Nephron (organoid): ENCODE results near the gene SLC8A1.

Source experiments
- H3K27ac Mint-ChIP-seq, 3 experiments: 2 replicates each; pipeline ENCODE4 v1.8.0; 2020; ENCODE audit warnings: mixed read lengths in 3 of 3, mild to moderate bottlenecking in 2 of 3, moderate library complexity in 1 of 3
- H3K27me3 Mint-ChIP-seq: 2 replicates; pipeline ENCODE4 v1.8.0; 2021; ENCODE audit warnings: low read depth, mild to moderate bottlenecking, moderate library complexity, mixed read lengths
- H3K36me3 Mint-ChIP-seq: 2 replicates; pipeline ENCODE4 v1.8.0; 2020; ENCODE audit warnings: low read depth, mixed read lengths
- H3K4me1 Mint-ChIP-seq: 2 replicates; pipeline ENCODE4 v1.8.0; 2020; ENCODE audit warnings: mixed read lengths
- H3K4me3 Mint-ChIP-seq, 3 experiments: 2 replicates each; pipeline ENCODE4 v1.8.0; 2020; ENCODE audit warnings: mild to moderate bottlenecking in 3 of 3, mixed read lengths in 3 of 3, moderate library complexity in 2 of 3
- H3K9me3 Mint-ChIP-seq: 2 replicates; pipeline ENCODE4 v1.8.0; 2020; ENCODE audit warnings: mixed read lengths
- CTCF ChIP-seq, 3 experiments: fragments of 200-600 bp; sonication (generic); IDR thresholded peaks; one replicate each; pipeline ENCODE4 v1.5.0; 2021; ENCODE audit warnings: antibody characterized with exemption in 3 of 3; ENCODE audit not compliant: unreplicated experiment in 3 of 3

Gene SLC8A1

GRCh38 chr2:40208463-40208862, 243.4 kb downstream of the SLC8A1 start:
- no peak for TF ChIP-seq CTCF (IDR thresholded peaks at IDR 0.05; ENCODE audit: unreplicated experiment in 3 of 3)

GRCh38 chr2:40204268-40204667, 247.6 kb downstream of the SLC8A1 start:
- no peaks in the 10 kb centered on the region for H3K27me3 Mint-ChIP-seq
- peak overlapping the region in 1 of 3 experiments; percentile 61 for H3K27ac Mint-ChIP-seq
- H3K9me3 Mint-ChIP-seq = no peaks in the 10 kb centered on the region
- H3K4me1 Mint-ChIP-seq = peaks cover 12% of the 10 kb centered on the region
- no peaks in the 10 kb centered on the region for H3K36me3 Mint-ChIP-seq
- no peak overlapping the region for H3K4me3 Mint-ChIP-seq
- TF ChIP-seq CTCF (IDR thresholded peaks at IDR 0.05; ENCODE audit: unreplicated experiment in 3 of 3) = no peak

More at GRCh38 chr2:40208463-40208862, 243.4 kb downstream of the SLC8A1 start:
- Mint-ChIP-seq H3K27me3 (no peaks in the 10 kb centered on the region), H3K4me1 (peaks cover 3% of the 10 kb centered on the region), H3K36me3 (no peaks in the 10 kb centered on the region), H3K9me3 (no peaks in the 10 kb centered on the region), H3K27ac (peak overlapping the region; percentile 44 to 80 (median 78)), H3K4me3 (no peak overlapping the region)

- Mint-ChIP-seq H3K27ac (peak overlapping the region in 1 of 3 experiments; percentile 39), H3K4me1 (peaks cover 14% of the 10 kb centered on the region), H3K27me3 (no peaks in the 10 kb centered on the region), H3K9me3 (no peaks in the 10 kb centered on the region), H3K36me3 (no peaks in the 10 kb centered on the region), H3K4me3 (no peak overlapping the region)
- TF ChIP-seq CTCF (IDR thresholded peaks at IDR 0.05; ENCODE audit: unreplicated experiment in 3 of 3) = no peak
Measured at GRCh38 chr2:40202798-40203400, 249.0 kb downstream of the SLC8A1 start.

- Mint-ChIP-seq H3K27ac (no peak overlapping the region), H3K4me3 (no peak overlapping the region), H3K4me1 (peaks cover 22% of the 10 kb centered on the region), H3K36me3 (no peaks in the 10 kb centered on the region), H3K9me3 (no peaks in the 10 kb centered on the region), H3K27me3 (no peaks in the 10 kb centered on the region)
- TF ChIP-seq CTCF (IDR thresholded peaks at IDR 0.05; ENCODE audit: unreplicated experiment in 3 of 3) = no peak
Measured at GRCh38 chr2:40201425-40201824, 250.5 kb downstream of the SLC8A1 start.

- Mint-ChIP-seq H3K27ac (no peak overlapping the region), H3K27me3 (no peaks in the 10 kb centered on the region), H3K36me3 (no peaks in the 10 kb centered on the region), H3K4me3 (no peak overlapping the region), H3K4me1 (peaks cover 22% of the 10 kb centered on the region), H3K9me3 (no peaks in the 10 kb centered on the region)
- no peak for TF ChIP-seq CTCF (IDR thresholded peaks at IDR 0.05; ENCODE audit: unreplicated experiment in 3 of 3)
Measured at GRCh38 chr2:40200366-40200915, 251.4 kb downstream of the SLC8A1 start.

- Mint-ChIP-seq H3K4me1 (peaks cover 22% of the 10 kb centered on the region), H3K27me3 (no peaks in the 10 kb centered on the region), H3K36me3 (no peaks in the 10 kb centered on the region), H3K4me3 (no peak overlapping the region), H3K9me3 (no peaks in the 10 kb centered on the region), H3K27ac (peak overlapping the region in 1 of 3 experiments; percentile 37)
- no peak for TF ChIP-seq CTCF (IDR thresholded peaks at IDR 0.05; ENCODE audit: unreplicated experiment in 3 of 3)
Measured at GRCh38 chr2:40199771-40200170, 252.1 kb downstream of the SLC8A1 start.
